HUES6 (cell line): ENCODE data around the gene ECHDC3.
A peak's percentile ranks its signal among the peaks of the same experiment; 100 is the strongest.

ENCODE experiments used
- H3K27ac ChIP-seq: 2 replicates; pipeline ENCODE4 v1.7.0; 2013; ENCODE audit warnings: low read depth, mild to moderate bottlenecking, low read length, inconsistent platforms
- H3K27me3 ChIP-seq: 2 replicates; pipeline ENCODE4 v1.6.1; 2013; ENCODE audit warnings: low read length; ENCODE audit not compliant: control insufficient read depth, insufficient read depth
- H3K36me3 ChIP-seq: 2 replicates; pipeline ENCODE4 v1.6.1; 2013; ENCODE audit warnings: low read length; ENCODE audit not compliant: control insufficient read depth, insufficient read depth
- H3K4me1 ChIP-seq: 2 replicates; pipeline ENCODE4 v1.6.1; 2013; ENCODE audit warnings: low read length; ENCODE audit not compliant: control insufficient read depth, insufficient read depth
- H3K4me3 ChIP-seq: 2 replicates; pipeline ENCODE4 v1.5.1; 2013; ENCODE audit warnings: low read depth, low read length
- H3K9ac ChIP-seq: one replicate; pipeline ENCODE4 v1.6.1; 2013; ENCODE audit warnings: mild to moderate bottlenecking, low read length
- H3K9me3 ChIP-seq: 2 replicates; pipeline ENCODE4 v1.6.1; 2013; ENCODE audit warnings: low read depth, low read length; ENCODE audit not compliant: control insufficient read depth, insufficient read depth

The ECHDC3 gene, protein sequence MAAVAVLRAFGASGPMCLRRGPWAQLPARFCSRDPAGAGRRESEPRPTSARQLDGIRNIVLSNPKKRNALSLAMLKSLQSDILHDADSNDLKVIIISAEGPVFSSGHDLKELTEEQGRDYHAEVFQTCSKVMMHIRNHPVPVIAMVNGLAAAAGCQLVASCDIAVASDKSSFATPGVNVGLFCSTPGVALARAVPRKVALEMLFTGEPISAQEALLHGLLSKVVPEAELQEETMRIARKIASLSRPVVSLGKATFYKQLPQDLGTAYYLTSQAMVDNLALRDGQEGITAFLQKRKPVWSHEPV

DNA sequence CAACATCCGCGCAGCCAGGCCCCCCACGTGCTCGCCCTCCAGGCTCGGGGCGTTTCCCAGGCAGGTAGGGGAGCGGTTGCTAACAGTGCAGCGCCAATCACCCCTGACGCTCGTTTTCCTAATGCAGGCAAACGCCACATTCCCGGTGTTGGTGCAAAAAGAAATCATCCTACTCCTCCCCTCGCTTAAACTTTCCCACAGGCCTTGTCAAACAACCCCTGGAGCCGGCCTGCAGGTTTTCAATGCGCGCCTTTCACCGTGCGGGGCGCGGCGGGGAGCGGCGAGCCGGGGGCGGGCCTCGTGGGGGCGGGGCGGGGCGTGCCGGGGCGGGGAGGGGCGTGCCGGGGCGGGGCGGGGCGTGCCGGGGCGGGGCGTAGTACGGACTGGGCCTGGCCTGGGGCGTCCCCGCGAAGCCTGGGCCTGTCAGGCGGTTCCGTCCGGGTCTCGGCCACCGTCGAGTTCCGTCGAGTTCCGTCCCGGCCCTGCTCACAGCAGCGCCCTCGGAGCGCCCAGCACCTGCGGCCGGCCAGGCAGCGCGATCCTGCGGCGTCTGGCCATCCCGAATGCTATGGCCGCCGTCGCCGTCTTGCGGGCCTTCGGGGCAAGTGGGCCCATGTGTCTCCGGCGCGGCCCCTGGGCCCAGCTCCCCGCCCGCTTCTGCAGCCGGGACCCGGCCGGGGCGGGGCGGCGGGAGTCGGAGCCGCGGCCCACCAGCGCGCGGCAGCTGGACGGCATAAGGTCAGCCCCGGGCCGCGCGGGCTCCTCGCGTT lies at the start of gene ECHDC3:
Gene ECHDC3 (plus strand): TSS at position 374 of the 770 bp plus-strand sequence. CDS start 195 bp downstream, at position 569.
- Histone ChIP-seq H3K9ac (peak within 1 kb of the TSS; percentile 67), H3K9me3 (peaks cover 8% of the 10 kb centered on the region), H3K36me3 (peaks cover 2% of the 10 kb centered on the region; the same call in 1 of the 2 replicates), H3K27ac (no peak within 1 kb of the TSS), H3K4me3 (peak within 1 kb of the TSS; percentile 70), H3K27me3 (no peaks in the 10 kb centered on the region), H3K4me1 (peaks cover 11% of the 10 kb centered on the region)

DNA sequence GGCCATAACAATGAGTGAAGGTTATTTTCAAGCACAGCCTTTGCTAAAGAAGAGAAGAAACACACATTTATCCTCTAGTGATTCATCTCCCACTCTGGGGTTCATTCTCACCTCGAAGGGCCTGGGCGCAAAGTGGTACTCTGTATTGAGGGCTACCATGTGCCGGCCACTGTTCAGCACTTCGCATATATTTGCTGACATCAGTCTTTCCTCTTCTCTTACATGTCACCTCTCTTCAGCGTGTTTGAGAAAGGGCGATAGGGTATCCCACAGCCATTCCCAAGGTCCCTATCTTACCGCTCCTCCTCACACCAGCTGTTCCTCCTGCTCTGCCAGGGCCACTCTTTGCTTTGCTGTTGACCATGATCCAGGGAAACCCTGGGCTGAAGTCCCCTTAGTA lies 48.8 kb upstream of the ECHDC3 start:
- Histone ChIP-seq H3K4me1 (no peaks in the 10 kb centered on the region), H3K9ac (no peak overlapping the region), H3K9me3 (no peaks in the 10 kb centered on the region), H3K27me3 (no peaks in the 10 kb centered on the region), H3K4me3 (no peak overlapping the region), H3K27ac (no peak overlapping the region), H3K36me3 (no peaks in the 10 kb centered on the region)

DNA sequence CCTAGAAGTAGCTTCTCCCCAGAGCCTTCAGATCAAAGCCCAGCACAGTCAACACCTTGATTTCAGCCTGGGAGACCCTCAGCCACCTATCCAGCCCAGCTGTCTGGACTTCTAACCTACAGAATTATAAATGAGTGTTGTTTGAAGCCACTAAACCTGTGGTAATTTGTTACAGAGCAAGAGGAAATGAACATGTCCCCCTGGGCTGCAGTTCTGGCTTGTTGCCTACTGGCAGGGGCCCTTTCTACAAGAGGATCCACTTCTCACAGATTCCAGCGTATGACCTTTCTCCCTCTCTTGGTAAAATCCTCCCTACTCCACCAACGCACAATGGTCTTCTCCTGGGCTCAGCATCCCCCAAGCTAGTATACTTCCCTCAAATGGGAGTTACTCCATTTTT lies 46.4 kb upstream of the ECHDC3 start:
- Histone ChIP-seq H3K36me3 (no peaks in the 10 kb centered on the region), H3K27me3 (no peaks in the 10 kb centered on the region), H3K9me3 (no peaks in the 10 kb centered on the region), H3K4me1 (no peaks in the 10 kb centered on the region), H3K4me3 (no peak overlapping the region), H3K27ac (no peak overlapping the region), H3K9ac (no peak overlapping the region)

DNA sequence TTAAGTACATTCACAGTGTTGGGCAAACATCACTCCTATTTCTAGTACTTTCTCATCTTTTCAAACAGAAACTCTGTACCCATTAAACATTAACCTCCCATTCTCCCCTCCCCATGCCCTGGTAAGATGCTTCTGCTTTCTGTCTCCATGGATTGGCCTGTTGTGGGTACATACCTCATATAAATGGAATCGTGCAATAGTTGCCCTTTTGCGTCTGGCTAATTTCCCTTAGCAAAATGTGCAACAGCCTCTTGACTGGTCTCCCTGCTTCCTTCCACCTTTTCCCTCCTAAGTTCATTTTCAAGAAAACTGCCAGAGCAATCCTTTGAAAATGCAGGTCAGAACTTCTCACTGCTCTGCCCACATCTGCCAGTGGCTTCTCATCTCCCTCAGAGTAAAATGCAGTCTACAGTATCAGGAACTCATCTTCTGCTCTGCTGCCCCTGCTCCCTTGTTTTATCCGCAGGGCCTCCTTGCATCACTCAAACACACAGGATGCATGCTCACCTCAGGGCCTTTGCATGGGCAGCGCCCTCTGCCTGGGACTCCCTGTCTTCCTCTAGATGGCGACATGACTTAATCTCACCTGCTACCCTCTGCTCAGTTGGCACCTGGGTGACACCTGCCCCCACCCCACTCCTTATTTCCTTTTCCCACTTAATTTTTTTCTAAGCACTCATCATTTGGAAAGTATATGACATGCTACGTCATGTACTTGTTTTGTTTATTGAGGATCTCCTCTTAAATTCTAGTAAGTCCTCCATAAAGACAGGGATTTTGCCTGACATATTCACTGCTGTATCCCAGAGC lies 44.3 kb upstream of the ECHDC3 start:
- no peaks in the 10 kb centered on the region for H3K27me3 ChIP-seq

DNA sequence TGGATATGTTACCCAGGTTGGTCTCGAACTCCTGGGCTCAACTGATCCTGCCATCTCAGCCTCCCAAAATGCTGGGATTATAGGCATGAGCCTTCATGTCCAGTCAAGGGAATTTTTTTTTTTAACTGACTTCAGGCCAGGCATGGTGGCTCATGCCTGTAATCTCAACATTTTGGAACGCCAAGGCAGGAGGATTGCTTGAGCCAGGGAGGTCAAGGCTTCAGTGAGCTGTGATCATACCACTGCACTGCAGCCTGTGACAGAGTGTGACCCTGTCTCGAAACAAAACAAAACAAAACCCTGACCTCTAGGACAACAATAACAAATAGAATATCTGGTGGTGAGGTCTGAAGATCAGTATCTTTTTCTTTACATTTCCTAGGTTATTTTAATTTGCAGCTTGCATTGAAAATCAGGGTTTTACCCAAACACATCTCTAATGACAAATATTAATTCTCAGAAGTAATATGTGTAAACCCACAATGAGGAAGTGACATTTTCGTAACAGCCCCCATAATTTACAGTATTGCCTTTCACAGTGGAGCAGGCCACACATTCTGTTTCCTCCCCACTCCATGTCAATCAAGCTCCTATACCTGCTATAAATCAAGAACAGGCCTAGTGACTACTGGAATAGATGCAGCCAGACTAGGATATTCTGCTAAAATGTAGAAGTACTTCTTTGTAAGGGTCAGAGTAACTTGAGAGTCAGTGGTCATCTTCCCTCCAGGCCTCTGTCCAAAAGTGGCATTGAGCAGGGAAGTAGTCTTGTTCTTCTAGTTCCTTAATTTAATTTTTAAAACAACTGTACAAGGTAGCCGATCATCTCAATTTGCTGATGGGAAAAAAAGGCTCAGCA lies 43.3 kb upstream of the ECHDC3 start:
- Histone ChIP-seq H3K9me3 (no peaks in the 10 kb centered on the region), H3K36me3 (no peaks in the 10 kb centered on the region), H3K27me3 (no peaks in the 10 kb centered on the region), H3K4me1 (no peaks in the 10 kb centered on the region), H3K9ac (no peak overlapping the region), H3K27ac (no peak overlapping the region), H3K4me3 (no peak overlapping the region)

More for the DNA sequence above, 44.3 kb upstream of the ECHDC3 start:
- Histone ChIP-seq H3K27ac (no peak overlapping the region), H3K4me1 (no peaks in the 10 kb centered on the region), H3K36me3 (no peaks in the 10 kb centered on the region), H3K9me3 (no peaks in the 10 kb centered on the region), H3K4me3 (no peak overlapping the region), H3K9ac (no peak overlapping the region)

DNA sequence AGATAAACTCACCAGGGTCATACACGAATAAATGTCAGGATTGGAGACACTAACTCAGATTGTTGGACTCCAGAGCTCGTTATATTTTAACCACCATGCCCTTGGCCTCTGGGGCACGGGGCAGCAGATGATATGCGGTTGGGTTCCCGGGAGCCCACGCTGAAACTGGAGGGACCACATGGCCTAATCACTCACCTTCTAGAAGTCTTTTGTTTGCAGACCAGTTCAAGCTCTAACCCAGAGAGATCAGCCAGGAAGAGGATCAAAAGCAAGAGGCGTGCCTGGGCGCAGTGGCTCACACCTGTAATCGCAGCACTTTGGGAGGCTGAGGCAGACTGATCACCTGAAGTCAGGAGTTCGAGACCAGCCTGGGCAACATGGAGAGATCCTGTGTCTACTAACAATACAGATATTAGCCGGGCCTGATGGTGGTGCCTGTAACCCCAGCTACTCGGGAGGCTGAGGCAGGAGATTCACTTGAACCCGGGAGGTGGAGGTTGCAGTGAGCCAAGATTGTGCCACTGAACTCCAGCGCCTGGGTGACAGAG lies 42.6 kb upstream of the ECHDC3 start:
- H3K36me3 ChIP-seq = no peaks in the 10 kb centered on the region
- H3K9ac ChIP-seq = no peak overlapping the region
- H3K4me1 ChIP-seq = no peaks in the 10 kb centered on the region
- no peak overlapping the region for H3K4me3 ChIP-seq
- no peaks in the 10 kb centered on the region for H3K27me3 ChIP-seq
- H3K9me3 ChIP-seq = no peaks in the 10 kb centered on the region
- no peak overlapping the region for H3K27ac ChIP-seq

DNA sequence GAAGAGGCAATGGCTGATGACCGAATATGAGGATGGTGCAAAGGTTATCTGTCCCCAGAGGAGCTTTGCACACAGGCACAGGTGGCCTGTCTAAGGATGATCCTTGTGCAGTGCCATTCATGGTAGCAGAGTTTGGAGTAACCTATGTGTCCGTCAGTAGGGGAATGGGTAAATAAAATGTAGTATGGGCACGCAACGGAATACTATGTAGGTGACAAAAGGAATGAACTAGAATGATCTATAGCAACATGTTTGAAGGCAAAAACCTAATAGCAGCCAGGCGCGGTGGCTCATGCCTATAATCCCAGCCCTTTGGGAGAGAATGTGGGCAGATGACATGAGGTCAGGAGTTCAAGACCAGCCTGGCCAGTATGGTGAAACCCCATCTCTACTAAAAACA lies 41.6 kb upstream of the ECHDC3 start:
- no peaks in the 10 kb centered on the region for H3K4me1 ChIP-seq
- H3K9ac ChIP-seq = no peak overlapping the region
- no peak overlapping the region for H3K4me3 ChIP-seq
- H3K36me3 ChIP-seq = no peaks in the 10 kb centered on the region
- no peak overlapping the region for H3K27ac ChIP-seq
- H3K27me3 ChIP-seq = no peaks in the 10 kb centered on the region
- H3K9me3 ChIP-seq = no peaks in the 10 kb centered on the region

DNA sequence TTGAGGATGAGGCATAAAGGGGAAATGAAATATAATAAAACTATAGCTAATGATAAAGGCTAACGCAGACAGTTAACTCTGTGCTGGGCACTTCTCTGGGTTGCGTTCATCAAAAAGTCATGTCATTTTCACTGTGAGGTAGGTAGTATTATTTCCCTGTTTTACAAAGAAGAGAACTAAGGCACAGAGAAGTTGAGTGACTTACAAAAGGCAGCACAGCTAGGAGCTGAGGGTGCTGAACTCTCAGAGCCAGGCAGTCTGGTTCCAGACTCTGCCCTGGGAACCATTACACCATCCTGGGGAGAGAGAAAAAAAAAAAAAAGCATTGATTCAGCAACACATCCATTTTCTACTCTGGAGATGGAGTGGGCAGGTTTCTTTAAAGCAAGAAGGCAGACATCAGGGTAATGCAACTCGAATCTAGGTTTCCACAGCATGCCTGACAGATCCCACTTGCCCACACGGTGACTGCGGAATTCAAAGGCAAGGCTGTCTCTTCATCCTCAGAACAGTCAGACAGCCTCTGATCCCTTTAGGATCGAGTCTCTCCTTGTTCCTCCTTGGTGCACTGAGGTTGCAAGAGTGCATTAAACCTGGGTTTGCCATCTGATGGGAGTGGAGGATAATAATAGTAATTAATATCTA lies 40.6 kb upstream of the ECHDC3 start:
- H3K9ac ChIP-seq = no peak overlapping the region
- no peak overlapping the region for H3K4me3 ChIP-seq
- H3K27me3 ChIP-seq = no peaks in the 10 kb centered on the region
- H3K27ac ChIP-seq = no peak overlapping the region
- no peaks in the 10 kb centered on the region for H3K9me3 ChIP-seq
- H3K4me1 ChIP-seq = no peaks in the 10 kb centered on the region
- no peaks in the 10 kb centered on the region for H3K36me3 ChIP-seq

DNA sequence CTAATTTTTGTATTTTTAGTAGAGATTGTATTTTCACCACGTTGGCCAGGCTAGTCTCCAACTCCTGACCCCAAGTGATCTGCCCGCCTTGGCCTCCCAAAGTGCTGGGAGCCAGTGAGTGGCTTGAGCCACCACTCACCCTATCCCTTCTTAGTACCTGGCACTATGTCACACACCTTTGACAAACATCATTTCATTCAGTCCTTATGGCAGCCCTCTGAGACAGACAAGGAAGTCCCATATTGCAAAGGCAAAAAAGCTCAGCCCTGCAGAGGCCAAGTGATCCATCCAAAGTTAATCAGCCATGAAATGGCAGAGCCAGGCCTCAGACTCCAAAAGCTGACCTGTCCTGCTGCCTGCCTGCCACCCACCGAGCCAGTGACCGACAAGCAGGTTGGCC lies 39.9 kb upstream of the ECHDC3 start:
- Histone ChIP-seq H3K9ac (no peak overlapping the region), H3K27me3 (no peaks in the 10 kb centered on the region), H3K27ac (no peak overlapping the region), H3K4me1 (no peaks in the 10 kb centered on the region), H3K9me3 (no peaks in the 10 kb centered on the region), H3K36me3 (no peaks in the 10 kb centered on the region), H3K4me3 (no peak overlapping the region)

DNA sequence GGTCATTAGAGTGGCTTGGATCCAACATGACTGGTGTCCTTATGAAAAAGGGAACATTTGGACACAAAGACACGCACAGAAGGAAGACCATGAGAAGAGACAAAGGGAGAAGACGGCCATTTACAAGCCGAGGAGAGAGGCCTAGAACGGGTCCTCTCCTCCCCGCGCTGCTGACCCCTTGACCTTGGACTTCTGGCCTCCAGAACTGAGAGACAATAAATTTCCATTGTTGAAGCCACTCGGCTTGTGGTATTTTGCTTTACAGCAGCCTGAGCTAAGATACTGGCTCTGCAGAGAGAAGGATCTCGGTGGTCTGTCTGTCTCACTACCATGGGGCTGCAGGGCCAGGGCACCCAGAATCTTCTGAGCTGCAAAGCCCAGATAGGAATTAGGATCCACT lies 38.1 kb upstream of the ECHDC3 start:
- no peak overlapping the region for H3K4me3 ChIP-seq

More for the DNA sequence above, 38.1 kb upstream of the ECHDC3 start:
- H3K27ac ChIP-seq = no peak overlapping the region
- H3K9ac ChIP-seq = no peak overlapping the region
- H3K4me1 ChIP-seq = no peaks in the 10 kb centered on the region
- no peaks in the 10 kb centered on the region for H3K36me3 ChIP-seq
- H3K9me3 ChIP-seq = no peaks in the 10 kb centered on the region
- H3K27me3 ChIP-seq = no peaks in the 10 kb centered on the region
